SU-DHL-6 (cell line): ENCODE measurements around the gene ZGLP1.

Experiments used
- CTCF ChIP-seq: fragments of 200-600 bp; sonication (generic); IDR thresholded peaks from one replicate; pipeline ENCODE4 v1.5.1; 2017; ENCODE audit warnings: antibody characterized with exemption, mild to moderate bottlenecking, low read length, moderate library complexity; ENCODE audit not compliant: insufficient read depth, poor library complexity, severe bottlenecking
- EZH2phosphoT487 ChIP-seq: fragments of 200-600 bp; sonication (generic), shearing (Covaris generic); conservative IDR thresholded peaks from 2 replicates; pipeline ENCODE4 v1.6.1; 2018; ENCODE audit warnings: mild to moderate bottlenecking, antibody characterized with exemption, low read length, moderate library complexity, mixed read lengths

- TF ChIP-seq CTCF: no peak
- TF ChIP-seq EZH2phosphoT487: no peak
Observed at GRCh38 chr19:10274589-10274988, 35.0 kb downstream of the ZGLP1 start.
